Stimulated activated CD4-positive, alpha-beta T cell treated with anti-CD3 and anti-CD28 coated beads, Interleukin-4, amount 100 ng/mL, for 4 hours (primary cell): ENCODE results near the gene WDR62.

ENCODE experiments used
- DNase-seq, 2 experiments: peaks; one replicate each; pipeline ENCODE4 v3.0.0-alpha.2; 2020

Gene WDR62

GRCh38 chr19:36081894-36082293, 27.2 kb downstream of the WDR62 start:
- no peak for DNase-seq

- no peak for DNase-seq
These were observed 28.2 kb downstream of the WDR62 start for GRCh38 chr19:36082916-36083315.

DNA sequence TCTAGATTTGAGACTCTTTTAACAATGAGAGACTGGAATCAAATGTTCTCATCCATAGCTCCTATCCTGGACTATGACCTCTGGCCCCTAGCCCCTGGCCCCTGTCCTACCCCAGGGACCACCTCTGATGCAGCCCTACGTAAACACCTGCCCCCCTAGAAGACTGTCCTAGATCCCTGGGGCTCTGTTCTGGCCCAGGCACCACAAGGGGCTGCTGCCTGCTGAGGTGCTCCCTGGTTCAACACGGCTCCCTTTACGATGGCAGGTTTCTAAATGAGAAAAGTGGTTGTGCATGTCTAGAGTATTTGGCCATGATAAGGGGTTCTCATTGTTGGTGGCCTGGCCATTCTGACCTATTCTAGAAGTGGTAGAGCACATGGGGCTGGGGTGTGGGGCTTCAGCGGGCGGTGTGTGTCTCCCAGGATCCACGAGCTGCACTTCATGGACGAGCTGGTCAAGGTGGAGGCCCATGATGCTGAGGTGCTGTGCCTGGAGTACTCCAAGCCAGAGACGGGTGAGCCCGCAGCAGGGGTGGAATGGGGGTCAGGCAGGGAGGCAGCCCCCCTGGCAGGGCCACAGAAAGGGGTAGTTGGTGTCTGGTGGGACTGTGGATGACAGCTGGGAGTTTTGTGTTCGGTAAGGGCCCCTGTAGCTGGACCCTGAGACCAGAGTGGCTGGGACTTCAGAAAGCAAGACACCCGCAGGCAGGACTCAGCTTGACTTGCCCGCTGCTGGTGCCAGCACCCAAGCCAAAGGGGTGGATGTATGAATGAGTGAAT, 29.7 kb downstream of the WDR62 start:
- no peak for DNase-seq

DNA sequence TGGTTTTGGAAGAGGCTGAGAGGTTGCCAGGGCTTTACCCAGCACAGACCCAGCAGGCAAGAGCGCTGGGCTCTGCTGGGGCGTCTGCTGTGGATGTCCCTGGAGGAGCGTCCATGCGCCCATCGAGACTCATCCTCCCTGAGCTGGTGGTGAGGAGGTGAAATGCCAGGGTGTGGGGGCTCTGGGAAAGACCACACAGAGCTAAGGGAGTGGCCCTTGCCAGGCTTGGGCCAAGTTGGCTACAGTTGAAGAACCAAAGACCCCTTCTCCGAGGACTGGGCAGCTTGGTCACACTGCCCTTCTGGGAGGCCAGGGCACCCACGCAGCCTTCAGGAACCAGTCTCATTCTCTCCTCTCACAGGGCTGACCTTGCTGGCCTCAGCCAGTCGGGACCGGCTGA, 31.6 kb downstream of the WDR62 start:
- no peak for DNase-seq

DNA sequence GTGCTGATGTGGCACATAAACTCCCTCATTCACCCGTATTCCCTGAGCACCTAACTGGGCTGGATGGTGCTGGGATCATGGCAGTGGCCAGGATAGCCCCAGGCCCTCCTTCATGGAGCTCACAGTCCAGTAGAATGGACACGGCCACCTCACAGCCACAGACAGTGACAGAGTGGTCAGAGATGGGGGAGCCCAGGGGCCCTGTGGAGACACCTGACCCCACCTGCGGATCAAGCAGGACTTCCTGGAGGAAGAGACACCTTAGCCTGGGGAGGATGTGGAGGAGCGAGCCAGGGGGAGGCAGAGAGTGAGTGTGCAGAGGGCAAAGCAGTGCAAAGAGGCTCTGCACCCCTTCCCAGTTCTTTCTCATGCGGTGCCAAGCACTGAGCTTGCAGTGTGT, 35.1 kb downstream of the WDR62 start:
- DNase-seq, result no peak

- DNase-seq, result no peak
These were observed 36.4 kb downstream of the WDR62 start for GRCh38 chr19:36090910-36091695.

GRCh38 chr19:36092566-36092965, 37.9 kb downstream of the WDR62 start:
- DNase-seq, result no peak

DNA sequence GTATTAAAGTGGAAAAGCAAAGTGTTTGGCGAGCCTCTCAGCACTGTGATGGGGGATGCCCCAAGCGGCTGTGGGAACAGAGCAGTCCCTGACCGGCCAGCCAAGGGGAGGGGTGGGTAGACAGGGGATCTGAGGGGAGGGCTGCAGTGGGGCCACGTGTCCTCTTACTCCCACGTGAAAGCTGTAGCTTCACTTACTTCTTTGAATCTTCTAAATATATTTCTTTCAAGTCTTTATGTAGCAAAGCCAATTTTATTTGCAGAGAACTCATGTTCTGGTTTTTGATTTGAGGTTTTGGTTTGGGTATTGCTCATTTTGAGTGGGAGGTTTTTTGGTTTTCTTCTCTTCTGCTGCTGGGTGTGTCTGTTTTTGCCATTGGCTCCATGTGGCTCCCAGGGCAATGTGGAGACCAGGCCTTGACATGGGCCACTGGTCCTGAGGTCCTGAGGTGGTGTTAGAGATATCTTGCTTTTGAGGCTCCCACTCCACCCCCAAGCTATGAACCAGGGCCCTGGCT, 38.5 kb downstream of the WDR62 start:
- DNase-seq, result no peak

GRCh38 chr19:36093687-36094086, 39.0 kb downstream of the WDR62 start:
- no peak for DNase-seq

DNA sequence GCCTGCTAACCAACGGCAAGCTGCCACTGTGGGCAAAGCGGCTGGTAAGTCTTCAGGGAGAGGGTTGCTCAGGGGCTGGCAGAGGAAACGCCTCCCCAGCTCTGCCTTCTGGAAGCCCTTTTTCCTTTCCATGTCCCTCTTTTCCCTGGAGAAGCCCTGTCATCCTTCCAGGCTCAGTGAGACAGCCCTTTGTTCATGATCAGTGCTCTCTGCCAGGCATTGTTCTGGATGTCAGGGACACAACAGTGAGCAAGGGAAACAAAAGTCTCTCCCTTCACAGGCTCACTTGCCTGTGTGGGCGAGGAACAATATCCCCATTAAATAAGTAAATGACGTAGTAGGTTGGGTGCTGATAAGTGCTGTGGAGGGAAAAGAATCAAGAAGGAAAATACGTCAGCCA, 42.3 kb downstream of the WDR62 start:
- DNase-seq, result no peak

DNA sequence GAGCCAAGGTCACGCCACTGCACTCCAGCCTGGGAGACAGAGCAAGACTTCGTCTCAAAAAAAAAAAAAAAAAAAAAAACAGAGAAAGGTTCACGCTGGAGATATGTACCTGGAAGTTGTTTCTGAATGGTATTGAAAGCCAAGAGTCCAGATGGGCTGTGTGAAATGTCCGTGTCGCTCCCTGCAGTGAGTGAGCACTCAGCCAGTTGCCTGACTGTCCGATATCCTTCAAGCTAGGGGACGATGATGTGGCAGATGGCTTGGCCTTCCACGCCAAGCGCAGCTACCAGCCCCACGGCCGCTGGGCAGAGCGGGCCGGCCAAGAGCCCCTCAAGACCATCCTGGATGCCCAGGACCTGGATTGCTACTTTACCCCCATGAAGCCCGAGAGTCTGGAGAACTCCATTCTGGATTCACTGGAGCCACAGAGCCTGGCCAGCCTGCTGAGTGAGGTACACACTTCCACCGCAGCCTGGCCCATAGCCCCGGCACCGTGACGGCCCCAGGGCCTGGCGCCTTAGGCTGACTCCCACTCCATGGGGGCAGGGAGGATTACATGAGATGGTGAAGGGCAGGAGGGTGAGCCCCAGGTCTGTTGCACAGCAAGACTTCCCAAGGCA, 44.6 kb downstream of the WDR62 start:
- DNase-seq, result no peak

GRCh38 chr19:36100476-36100875, 45.8 kb downstream of the WDR62 start:
- no peak for DNase-seq

DNA sequence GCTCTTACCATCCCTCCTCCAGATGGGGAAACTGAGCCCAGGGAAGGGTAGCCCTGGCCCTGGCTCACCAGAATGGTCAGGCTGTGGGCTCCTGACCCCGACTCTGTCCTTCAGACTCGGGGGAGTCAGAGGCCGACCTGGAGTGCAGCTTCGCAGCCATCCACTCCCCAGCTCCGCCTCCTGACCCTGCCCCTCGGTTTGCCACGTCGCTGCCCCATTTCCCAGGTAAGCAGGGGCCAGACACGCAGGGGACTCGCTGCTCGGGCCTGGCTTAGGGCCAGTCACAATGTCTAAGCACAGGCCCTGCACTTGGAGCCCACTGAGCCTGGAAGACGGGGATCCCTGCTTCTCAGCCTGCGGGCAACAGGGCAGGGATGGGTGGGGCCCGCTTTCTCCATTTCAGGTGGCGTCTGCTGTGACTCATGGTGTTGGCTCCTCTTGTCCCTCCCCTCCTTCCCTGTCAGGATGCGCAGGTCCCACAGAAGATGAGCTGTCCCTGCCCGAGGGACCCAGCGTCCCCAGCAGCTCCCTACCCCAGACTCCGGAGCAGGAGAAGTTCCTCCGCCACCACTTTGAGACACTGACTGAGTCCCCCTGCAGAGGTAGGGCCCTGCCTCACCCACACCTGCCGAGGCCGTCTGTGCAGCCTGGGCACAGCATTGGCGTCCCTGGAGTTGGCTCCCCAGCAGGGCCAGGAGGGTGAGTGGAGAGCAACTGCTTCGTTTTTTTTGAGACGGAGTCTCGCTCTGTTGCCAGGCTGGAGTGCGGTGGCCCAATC, 47.0 kb downstream of the WDR62 start:
- no peak for DNase-seq

- no peak for DNase-seq
These were observed 48.4 kb downstream of the WDR62 start for GRCh38 chr19:36103040-36103626.

DNA sequence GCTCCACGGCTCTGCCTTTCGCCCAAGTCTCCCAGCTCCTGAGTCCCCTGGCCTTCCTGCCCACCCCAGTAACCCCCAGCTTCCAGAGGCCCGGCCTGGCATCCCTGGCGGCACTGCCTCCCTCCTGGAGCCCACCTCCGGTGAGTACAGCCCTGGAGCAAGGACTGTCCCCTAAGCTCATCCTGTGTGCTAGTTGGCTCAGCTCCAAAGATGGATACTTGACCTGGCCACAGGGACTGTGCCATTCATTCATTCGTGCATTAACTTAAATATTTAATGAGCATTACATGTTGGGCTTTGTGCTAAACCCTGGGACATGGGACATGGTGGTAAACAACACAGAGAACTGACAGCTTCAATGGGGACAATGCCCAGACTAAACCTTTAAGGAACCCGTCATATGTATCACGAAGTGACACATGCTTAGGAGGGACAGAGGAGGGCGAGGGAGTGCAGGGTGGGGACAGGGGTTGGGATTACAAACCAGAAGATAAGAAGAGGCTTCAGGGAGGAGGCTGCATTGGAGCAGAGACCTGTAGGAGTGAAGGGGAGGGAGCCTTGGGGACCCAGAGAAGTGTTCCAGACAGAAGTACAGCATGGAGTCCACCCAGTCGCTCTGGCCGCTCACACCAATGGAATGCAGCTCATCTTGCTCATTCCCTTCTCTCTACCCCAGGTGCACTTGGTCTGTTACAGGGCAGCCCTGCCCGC, 49.3 kb downstream of the WDR62 start:
- DNase-seq, result no peak

GRCh38 chr19:36106441-36106840, 51.7 kb downstream of the WDR62 start:
- DNase-seq, result no peak

- DNase-seq, result no peak
These were observed 52.3 kb downstream of the WDR62 start for GRCh38 chr19:36106991-36107390.

DNA sequence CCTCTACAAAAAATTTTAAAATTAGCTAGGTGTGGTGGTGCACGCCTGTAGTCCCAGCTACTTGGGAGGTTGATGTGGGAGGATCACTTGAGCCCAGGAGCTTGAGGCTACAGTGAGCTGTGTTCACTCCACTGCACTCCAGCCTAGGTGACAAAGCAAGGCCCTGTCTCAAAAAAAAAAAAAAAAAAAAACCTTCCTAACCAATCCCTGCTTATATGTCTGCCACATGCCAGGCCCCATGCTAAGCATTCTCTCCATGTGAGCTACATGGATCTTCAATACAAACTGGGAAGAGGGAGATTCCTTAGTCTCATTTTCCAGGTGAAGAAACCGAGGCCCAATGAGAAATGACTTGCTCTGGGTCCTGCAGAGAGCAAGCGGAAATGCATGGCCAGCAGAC, 54.0 kb downstream of the WDR62 start:
- no peak for DNase-seq

- no peak for DNase-seq
These were observed 55.9 kb downstream of the WDR62 start, which contains the start of gene OVOL3 for GRCh38 chr19:36110487-36111199. OVOL3 (plus strand) TSS chr19:36111143; CDS start chr19:36111203, 60 bp downstream.

- no peak for DNase-seq
These were observed 56.5 kb downstream of the WDR62 start for GRCh38 chr19:36111200-36111539.

DNA sequence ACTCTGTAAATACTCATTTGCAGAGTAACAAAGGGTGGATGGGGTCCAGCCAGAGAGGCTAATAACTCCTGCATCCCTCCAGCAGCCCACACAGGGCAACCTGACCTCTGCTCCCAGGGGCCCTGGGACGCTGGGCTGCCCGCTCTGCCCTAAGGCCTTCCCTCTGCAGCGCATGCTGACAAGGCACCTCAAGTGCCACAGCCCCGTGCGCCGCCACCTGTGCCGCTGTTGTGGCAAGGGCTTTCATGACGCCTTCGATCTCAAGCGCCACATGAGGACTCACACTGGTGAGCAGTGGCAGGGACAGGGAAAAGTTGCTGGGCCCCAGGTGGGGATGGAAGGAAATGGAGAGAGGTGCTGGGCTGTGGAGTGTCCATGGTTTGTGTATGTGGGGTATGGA, 58.0 kb downstream of the WDR62 start:
- no peak for DNase-seq
